GM23338 (cell line): ENCODE data around the gene DAAM2. TPM values are rescaled to one million over a fixed set of nuclear protein-coding genes. Genes with fewer than 3 reads are reported as not detected.

Source experiments
- ATAC-seq: fragments of 200-7000 bp; cut with Tn5 transposase; 3 replicates; pipeline ENCODE4 v1.9.1; 2020
- DNase-seq: peaks from one replicate; pipeline ENCODE4 v3.0.0-alpha.2; 2015; ENCODE audit warnings: low spot score
- H2AFZ ChIP-seq: fragments of 200-600 bp; sonication (generic); 2 replicates; pipeline ENCODE4 v1.8.0; 2016; ENCODE audit warnings: antibody characterized with exemption, mild to moderate bottlenecking, moderate library complexity
- H3F3A ChIP-seq: fragments of 200-600 bp; sonication (generic); replicated peaks from 2 replicates; pipeline ENCODE4 v1.8.0; 2017; ENCODE audit warnings: antibody characterized with exemption, mixed run types, low read depth
- H3K27ac ChIP-seq: fragments of 200-600 bp; sonication (generic); 2 replicates; pipeline ENCODE4 v1.6.1; 2016; ENCODE audit warnings: low read depth
- H3K27me3 ChIP-seq: fragments of 200-600 bp; sonication (generic); 2 replicates; pipeline ENCODE4 v1.8.0; 2016; ENCODE audit warnings: mild to moderate bottlenecking, mixed run types, moderate library complexity; ENCODE audit not compliant: insufficient read depth
- H3K36me3 ChIP-seq: fragments of 200-600 bp; sonication (generic); 2 replicates; pipeline ENCODE4 v1.8.0; 2016; ENCODE audit warnings: mild to moderate bottlenecking; ENCODE audit not compliant: insufficient read depth
- H3K4me1 ChIP-seq: fragments of 200-600 bp; sonication (generic); 2 replicates; pipeline ENCODE4 v1.8.0; 2016; ENCODE audit warnings: mild to moderate bottlenecking, moderate library complexity; ENCODE audit not compliant: insufficient read depth
- H3K4me2 ChIP-seq: fragments of 200-600 bp; sonication (generic); 2 replicates; pipeline ENCODE4 v1.7.1; 2017; ENCODE audit warnings: mixed run types
- H3K4me3 ChIP-seq: fragments of 200-600 bp; sonication (generic); 2 replicates; pipeline ENCODE4 v1.6.1; 2016; ENCODE audit warnings: mixed run types
- H3K79me2 ChIP-seq: fragments of 200-600 bp; sonication (generic); replicated peaks from 2 replicates; pipeline ENCODE4 v1.8.0; 2017; ENCODE audit warnings: mild to moderate bottlenecking; ENCODE audit not compliant: insufficient read depth
- H3K9me2 ChIP-seq: fragments of 200-600 bp; sonication (generic); 2 replicates; pipeline ENCODE4 v1.8.0; 2017; ENCODE audit not compliant: insufficient read depth
- H4K20me1 ChIP-seq: fragments of 200-600 bp; sonication (generic); replicated peaks from 2 replicates; pipeline ENCODE4 v1.8.0; 2017; ENCODE audit warnings: mild to moderate bottlenecking; ENCODE audit not compliant: insufficient read depth
- H3K27ac Mint-ChIP-seq: 2 replicates; pipeline ENCODE4 v1.8.0; 2020; ENCODE audit warnings: inconsistent platforms, mild to moderate bottlenecking, moderate library complexity, mixed read lengths
- H3K27me3 Mint-ChIP-seq: 3 replicates; pipeline ENCODE4 v1.8.0; 2022; ENCODE audit warnings: low read depth, mild to moderate bottlenecking, moderate library complexity, mixed read lengths, inconsistent platforms; ENCODE audit not compliant: insufficient read depth, poor library complexity
- H3K36me3 Mint-ChIP-seq: 3 replicates; pipeline ENCODE4 v1.8.0; 2021; ENCODE audit warnings: low read depth, mild to moderate bottlenecking, inconsistent platforms, moderate library complexity, mixed read lengths
- H3K4me1 Mint-ChIP-seq: 3 replicates; pipeline ENCODE4 v1.8.0; 2020; ENCODE audit warnings: mild to moderate bottlenecking, inconsistent platforms, mixed read lengths
- H3K4me3 Mint-ChIP-seq: 3 replicates; pipeline ENCODE4 v1.8.0; 2021; ENCODE audit warnings: moderate library complexity, mild to moderate bottlenecking, inconsistent platforms, mixed read lengths
- H3K9me3 Mint-ChIP-seq: 3 replicates; pipeline ENCODE4 v1.8.0; 2020; ENCODE audit warnings: moderate library complexity, mild to moderate bottlenecking, inconsistent platforms, mixed read lengths
- CREB1 ChIP-seq: fragments of 250-450 bp; sonication (Bioruptor Pico); IDR thresholded peaks from 2 replicates; pipeline ENCODE4 v1.5.0; 2020; ENCODE audit warnings: low read depth, mild to moderate bottlenecking, moderate library complexity
- CTCF ChIP-seq, 2 experiments: fragments of 200-600 bp in 1 of 2; sonication (generic) in 1 of 2; conservative IDR thresholded peaks; 2 replicates each; pipeline versions ENCODE4 v1.5.1 to v1.6.1; 2016 to 2017; ENCODE audit warnings: antibody characterized with exemption in 2 of 2, low read depth in 2 of 2, mild to moderate bottlenecking in 2 of 2, moderate library complexity in 1 of 2
- ETS1 ChIP-seq: IDR thresholded peaks from 2 replicates; pipeline ENCODE4 v1.6.1; 2016; ENCODE audit warnings: antibody characterized with exemption
- EZH2 ChIP-seq: fragments of 200-600 bp; sonication (generic); IDR thresholded peaks from one replicate; pipeline ENCODE4 v1.8.0; 2017; ENCODE audit warnings: antibody characterized with exemption, mild to moderate bottlenecking, low read depth; ENCODE audit not compliant: unreplicated experiment
- EZH2phosphoT487 ChIP-seq: fragments of 200-600 bp; sonication (generic); IDR thresholded peaks from one replicate; pipeline ENCODE4 v1.8.1; 2018; ENCODE audit warnings: antibody characterized with exemption; ENCODE audit not compliant: unreplicated experiment
- JUNB ChIP-seq: IDR thresholded peaks from one replicate; pipeline ENCODE4 v1.6.1; 2016; ENCODE audit warnings: antibody characterized with exemption; ENCODE audit not compliant: unreplicated experiment
- NANOG ChIP-seq: IDR thresholded peaks from 2 replicates; pipeline ENCODE4 v1.6.1; 2016; ENCODE audit warnings: antibody characterized with exemption, borderline replicate concordance
- POLR2AphosphoS5 ChIP-seq: IDR thresholded peaks from 2 replicates; pipeline ENCODE4 v1.6.1; 2016; ENCODE audit warnings: antibody characterized with exemption, low read depth
- REST ChIP-seq: IDR thresholded peaks from one replicate; pipeline ENCODE4 v1.6.1; 2018; ENCODE audit warnings: antibody characterized with exemption; ENCODE audit not compliant: unreplicated experiment
- STAT1 ChIP-seq: IDR thresholded peaks from one replicate; pipeline ENCODE4 v1.6.1; 2016; ENCODE audit warnings: antibody characterized with exemption; ENCODE audit not compliant: unreplicated experiment
- ZNF114 ChIP-seq: fragments of 250-450 bp; sonication (Bioruptor Pico); IDR thresholded peaks from 2 replicates; pipeline ENCODE4 v1.5.0; 2020; ENCODE audit warnings: mild to moderate bottlenecking, moderate library complexity
- ZNF331 ChIP-seq: fragments of 250-450 bp; sonication (Bioruptor Pico); IDR thresholded peaks from 2 replicates; pipeline ENCODE4 v1.5.0; 2020; ENCODE audit warnings: low read depth, mild to moderate bottlenecking, moderate library complexity
- ZNF462 ChIP-seq: fragments of 250-450 bp; sonication (Bioruptor Pico); IDR thresholded peaks from 2 replicates; pipeline ENCODE4 v1.5.0; 2020; ENCODE audit warnings: mild to moderate bottlenecking, moderate library complexity
- polyA plus RNA-seq: library from polyadenylated mRNA; unstranded; fragments of >200 nt; fragmentation: Nextera tagmentation; extraction: Ambion mirVana; gene quantifications from 2 replicates; pipeline ENCODE4 v1.2.1, GENCODE V29; 2016
- total RNA-seq: library from RNA; depleted of rRNA; stranded (reverse); fragments of >200 nt; shearing (Covaris generic); gene quantifications from 2 replicates; pipeline ENCODE4 v1.2.3, GENCODE V29; 2014

Gene DAAM2
- total and polyA plus RNA-seq, 2 experiments from 2014 or later, result 1.4 to 4.9 TPM

GRCh38 chr6:39902136-39902535, 110.0 kb downstream of the DAAM2 start:
- no peak for DNase-seq
- Mint-ChIP-seq H3K4me3 (no peak overlapping the region), H3K27me3 (peaks cover 15% of the 10 kb centered on the region), H3K4me1 (peaks cover 18% of the 10 kb centered on the region), H3K27ac (no peak overlapping the region), H3K9me3 (no peaks in the 10 kb centered on the region), H3K36me3 (peaks cover 29% of the 10 kb centered on the region)
- Histone ChIP-seq H3K4me3 (no peak overlapping the region), H3K36me3 (no peaks in the 10 kb centered on the region), H3K4me2 (no peak overlapping the region), H3K79me2 (no peaks in the 10 kb centered on the region), H3F3A (no peaks in the 10 kb centered on the region), H3K27ac (no peak overlapping the region), H2AFZ (no peak overlapping the region), H3K27me3 (no peaks in the 10 kb centered on the region), H3K9me2 (peaks cover 13% of the 10 kb centered on the region; the same call in 1 of the 2 replicates), H3K4me1 (peaks cover 15% of the 10 kb centered on the region), H4K20me1 (no peaks in the 10 kb centered on the region)
- TF ChIP-seq REST (no peak), JUNB (no peak), CTCF (conservative IDR thresholded peaks at IDR 0.05; ENCODE audit: low read depth in 2 of 2) (no peak), ZNF462 (CRISPR knock-in tag) (no peak), STAT1 (no peak), CREB1 (no peak), NANOG (no peak), POLR2AphosphoS5 (no peak), ZNF331 (no peak), ZNF114 (CRISPR knock-in tag) (no peak), ETS1 (no peak), EZH2phosphoT487 (no peak), EZH2 (no peak)
- ATAC-seq, result no peak
